Measurements from ENCODE around the gene YWHAQ. TPM values are rescaled to one million over a fixed set of nuclear protein-coding genes. Genes with fewer than 3 reads are reported as not detected.

Gene YWHAQ
- total RNA-seq, 1 donor from 2014 or later = 164 TPM

DNA sequence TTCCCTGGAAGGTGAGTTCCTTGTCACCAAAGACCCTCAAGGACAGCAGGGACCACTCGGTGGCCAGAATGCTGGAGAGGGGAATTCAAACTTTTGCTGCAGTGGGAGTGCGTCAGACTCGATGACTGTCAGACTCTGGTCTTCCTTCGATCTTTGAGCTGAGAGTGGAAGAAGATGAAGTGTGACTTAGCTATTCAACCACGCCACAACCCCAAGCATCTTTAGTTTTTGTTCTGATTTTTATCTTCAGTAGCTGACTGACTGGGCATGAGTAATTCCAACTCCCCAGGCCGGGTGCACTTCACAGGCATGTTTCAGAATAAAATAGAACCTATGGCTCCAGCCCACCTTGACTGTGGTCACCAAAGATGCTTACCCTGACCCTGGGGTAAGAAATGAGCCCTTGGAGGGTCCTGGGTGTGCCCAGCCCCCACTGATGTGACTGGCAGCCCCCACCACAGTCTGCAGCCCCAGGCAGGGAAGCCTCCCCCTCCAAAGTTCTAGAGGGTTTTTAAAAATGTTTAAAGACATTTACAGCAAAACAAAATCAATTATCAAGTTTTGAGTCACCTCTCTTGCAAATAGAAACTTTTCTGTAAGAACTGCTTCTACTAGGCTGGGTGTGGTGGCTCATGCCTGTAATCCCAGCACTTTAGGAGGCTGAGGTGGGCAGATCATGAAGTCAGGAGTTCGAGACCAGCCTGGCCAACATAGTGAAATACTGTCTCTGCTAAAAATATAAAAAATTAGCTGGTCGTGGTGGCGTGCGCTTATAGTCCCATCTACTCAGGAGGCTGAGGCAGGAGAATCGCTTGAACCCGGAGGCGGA is 24.9 kb upstream of the YWHAQ start:
- no peak overlapping the region for H3K27ac Mint-ChIP-seq
- POLR2A ChIA-PET = no interaction called here

DNA sequence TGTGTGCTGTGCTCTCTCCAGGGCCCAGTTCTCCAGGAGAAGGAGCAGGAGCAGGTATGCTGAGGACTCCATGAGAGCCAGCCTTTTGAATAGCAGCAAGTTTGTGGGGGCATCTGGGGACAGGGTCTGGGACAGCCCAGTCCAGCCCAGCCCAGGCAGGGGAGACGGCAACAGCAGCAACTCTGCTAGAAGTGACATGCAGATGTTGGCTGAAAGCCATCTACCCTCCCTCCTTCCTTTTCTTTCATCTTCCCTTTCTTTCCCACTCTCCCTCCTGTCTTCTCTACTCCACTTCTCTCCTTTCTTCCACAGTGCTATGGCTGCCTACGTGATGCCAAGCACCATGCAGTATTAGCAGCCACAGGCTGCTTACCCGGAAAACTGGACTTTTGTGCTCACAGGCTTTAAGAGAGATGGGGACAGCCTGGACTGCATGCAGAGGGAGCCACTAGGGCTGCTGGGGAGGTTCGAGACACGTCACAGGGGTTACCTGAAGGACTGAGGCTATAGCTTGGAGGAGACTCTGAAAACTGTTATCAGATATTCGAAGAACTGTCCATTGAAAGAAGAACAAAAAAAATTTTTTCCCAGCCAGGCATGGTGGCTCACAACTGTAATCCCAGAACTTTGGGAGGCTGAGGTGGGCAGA is 23.8 kb upstream of the YWHAQ start:
- H3K4me3 Mint-ChIP-seq = no peak overlapping the region
- CTCF ChIA-PET = no interaction called here
- ATAC-seq (ENCODE audit: low read depth) (no peak), DNase-seq (no peak)
- no peak overlapping the region for H3K27ac Mint-ChIP-seq
- no peaks in the 10 kb centered on the region for H3K9me3 Mint-ChIP-seq
- TF ChIP-seq, protein P1, sequence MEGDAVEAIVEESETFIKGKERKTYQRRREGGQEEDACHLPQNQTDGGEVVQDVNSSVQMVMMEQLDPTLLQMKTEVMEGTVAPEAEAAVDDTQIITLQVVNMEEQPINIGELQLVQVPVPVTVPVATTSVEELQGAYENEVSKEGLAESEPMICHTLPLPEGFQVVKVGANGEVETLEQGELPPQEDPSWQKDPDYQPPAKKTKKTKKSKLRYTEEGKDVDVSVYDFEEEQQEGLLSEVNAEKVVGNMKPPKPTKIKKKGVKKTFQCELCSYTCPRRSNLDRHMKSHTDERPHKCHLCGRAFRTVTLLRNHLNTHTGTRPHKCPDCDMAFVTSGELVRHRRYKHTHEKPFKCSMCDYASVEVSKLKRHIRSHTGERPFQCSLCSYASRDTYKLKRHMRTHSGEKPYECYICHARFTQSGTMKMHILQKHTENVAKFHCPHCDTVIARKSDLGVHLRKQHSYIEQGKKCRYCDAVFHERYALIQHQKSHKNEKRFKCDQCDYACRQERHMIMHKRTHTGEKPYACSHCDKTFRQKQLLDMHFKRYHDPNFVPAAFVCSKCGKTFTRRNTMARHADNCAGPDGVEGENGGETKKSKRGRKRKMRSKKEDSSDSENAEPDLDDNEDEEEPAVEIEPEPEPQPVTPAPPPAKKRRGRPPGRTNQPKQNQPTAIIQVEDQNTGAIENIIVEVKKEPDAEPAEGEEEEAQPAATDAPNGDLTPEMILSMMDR (IDR thresholded peaks at IDR 0.05) = no peak
- peaks cover 1% of the 10 kb centered on the region for H3K27me3 Mint-ChIP-seq
- intact Hi-C loops (cut with micrococcal nuclease) = no loop called here
- H3K4me1 Mint-ChIP-seq = peaks cover 7% of the 10 kb centered on the region
- H3K36me3 Mint-ChIP-seq (ENCODE audit: low read depth) = no peaks in the 10 kb centered on the region
- POLR2A ChIA-PET = no interaction called here

More for the DNA sequence above, 24.9 kb upstream of the YWHAQ start:
- intact Hi-C loops (cut with micrococcal nuclease) = no loop called here
- Mint-ChIP-seq H3K4me1 (peaks cover 7% of the 10 kb centered on the region), H3K36me3 (ENCODE audit: low read depth) (no peaks in the 10 kb centered on the region), H3K27me3 (peaks cover 1% of the 10 kb centered on the region), H3K9me3 (no peaks in the 10 kb centered on the region), H3K4me3 (no peak overlapping the region)
- TF ChIP-seq, protein P1 (IDR thresholded peaks at IDR 0.05) = no peak
- CTCF ChIA-PET = no interaction called here
- DNase-seq (no peak), ATAC-seq (ENCODE audit: low read depth) (no peak)

DNA sequence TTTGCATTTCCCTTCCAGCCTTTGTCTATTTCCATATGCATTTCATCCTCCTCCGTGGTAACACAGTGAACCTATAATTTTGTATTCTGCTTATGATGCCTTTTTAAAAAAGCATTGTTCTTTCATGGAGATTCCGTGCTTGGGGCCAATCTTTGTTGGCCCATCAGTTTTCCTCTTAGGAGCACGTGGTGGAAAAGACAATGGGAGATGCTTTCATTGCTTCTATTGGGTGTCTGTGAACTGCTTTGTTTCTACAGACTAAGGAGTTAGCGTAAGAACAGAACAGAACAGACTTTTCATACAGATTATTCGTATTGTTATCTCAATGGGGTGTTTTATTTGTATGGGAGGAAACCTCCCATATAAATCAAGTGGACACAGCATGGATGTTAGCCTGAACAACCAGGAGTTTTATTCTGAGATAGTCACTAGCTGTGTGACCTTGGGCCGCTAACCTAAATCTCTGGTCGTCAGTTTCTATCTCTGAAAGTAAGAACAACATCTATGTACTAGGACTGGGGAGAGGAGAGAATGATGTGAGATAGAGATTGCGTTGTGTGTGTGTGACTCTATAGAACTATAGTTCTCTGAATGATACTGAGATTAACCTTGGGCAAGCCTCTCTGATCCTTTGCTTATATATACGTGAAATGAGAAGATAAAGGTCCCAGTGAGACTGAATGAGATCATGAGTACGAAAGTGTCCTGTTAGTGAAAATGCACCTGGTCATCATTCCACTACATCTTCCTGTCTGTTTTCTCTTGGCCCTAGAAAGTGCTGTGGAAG is 22.9 kb upstream of the YWHAQ start:
- H3K36me3 Mint-ChIP-seq (ENCODE audit: low read depth) = no peaks in the 10 kb centered on the region
- ATAC-seq (ENCODE audit: low read depth) (no peak), DNase-seq (no peak)
- TF ChIP-seq, protein P1 (IDR thresholded peaks at IDR 0.05) = no peak
- H3K4me1 Mint-ChIP-seq = peaks cover 7% of the 10 kb centered on the region
- CTCF ChIA-PET = no interaction called here
- H3K9me3 Mint-ChIP-seq = no peaks in the 10 kb centered on the region
- no peak overlapping the region for H3K4me3 Mint-ChIP-seq
- no peak overlapping the region for H3K27ac Mint-ChIP-seq
- H3K27me3 Mint-ChIP-seq = peaks cover 1% of the 10 kb centered on the region
- POLR2A ChIA-PET = no interaction called here
- intact Hi-C loops (cut with micrococcal nuclease) = no loop called here

DNA sequence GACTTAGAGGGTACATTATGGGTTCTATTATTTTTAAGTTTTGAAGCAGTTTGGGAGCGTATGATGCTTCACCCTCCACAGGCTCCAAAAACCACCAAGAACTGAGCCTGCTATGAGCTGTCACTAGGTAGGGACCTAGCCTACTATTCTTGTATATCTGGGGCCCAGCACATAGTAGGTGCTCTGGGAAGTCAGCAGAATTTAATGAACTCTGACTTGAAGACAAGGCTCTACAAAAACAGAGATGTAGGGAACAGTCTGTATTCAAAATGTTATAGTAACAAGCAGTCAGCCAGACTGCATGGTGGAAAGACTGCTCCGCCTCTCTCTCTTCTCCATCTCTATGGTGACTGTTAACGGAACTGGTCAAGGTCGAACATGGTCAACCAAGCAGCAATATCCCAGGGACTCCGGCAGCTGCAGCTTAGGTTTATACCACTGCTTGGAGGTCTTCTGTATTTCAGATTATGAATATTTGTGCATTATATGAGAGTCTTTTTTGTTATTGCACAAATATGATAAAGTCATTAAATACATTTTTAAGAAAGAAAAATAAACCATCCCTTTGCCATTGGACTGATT is 22.2 kb upstream of the YWHAQ start:
- TF ChIP-seq, protein P1 (IDR thresholded peaks at IDR 0.05) = no peak
- ATAC-seq (ENCODE audit: low read depth) (no peak), DNase-seq (no peak)
- H3K27me3 Mint-ChIP-seq = peaks cover 1% of the 10 kb centered on the region
- ChIA-PET POLR2A (no interaction called here), CTCF (no interaction called here)
- no peak overlapping the region for H3K27ac Mint-ChIP-seq
- H3K4me1 Mint-ChIP-seq = peaks cover 7% of the 10 kb centered on the region
- H3K9me3 Mint-ChIP-seq = no peaks in the 10 kb centered on the region
- H3K4me3 Mint-ChIP-seq = no peak overlapping the region
- H3K36me3 Mint-ChIP-seq (ENCODE audit: low read depth) = no peaks in the 10 kb centered on the region
- intact Hi-C loops (cut with micrococcal nuclease) = no loop called here

DNA sequence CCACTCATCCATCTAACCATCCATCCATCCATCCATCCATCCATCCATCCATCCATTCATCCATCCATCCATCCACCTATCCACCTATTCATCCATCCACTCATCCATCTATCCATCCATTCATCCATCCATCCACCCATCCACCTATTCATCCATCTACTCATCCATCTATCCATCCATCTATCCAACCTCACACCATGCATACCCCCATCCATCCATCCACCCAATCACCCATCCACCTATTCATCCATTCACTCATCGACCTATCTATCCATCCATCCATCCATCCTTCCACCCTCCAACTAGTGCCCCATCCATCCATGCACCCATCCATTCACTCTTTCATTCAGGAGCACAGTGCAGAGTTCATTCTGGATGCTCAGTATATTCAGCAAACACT is 21.5 kb upstream of the YWHAQ start:
- DNase-seq (no peak), ATAC-seq (ENCODE audit: low read depth) (no peak)
- peaks cover 7% of the 10 kb centered on the region for H3K4me1 Mint-ChIP-seq
- H3K27ac Mint-ChIP-seq = no peak overlapping the region
- H3K4me3 Mint-ChIP-seq = no peak overlapping the region
- H3K9me3 Mint-ChIP-seq = no peaks in the 10 kb centered on the region
- ChIA-PET CTCF (no interaction called here), POLR2A (no interaction called here)
- no peaks in the 10 kb centered on the region for H3K36me3 Mint-ChIP-seq (ENCODE audit: low read depth)
- TF ChIP-seq, protein P1 (IDR thresholded peaks at IDR 0.05) = no peak
- intact Hi-C loops (cut with micrococcal nuclease) = no loop called here
- peaks cover 3% of the 10 kb centered on the region for H3K27me3 Mint-ChIP-seq

Data from activated B cell treated with CpG ODN at 0.5 μM for 24 hours (primary cell).